Measurements from ENCODE around the gene ATXN2. TPM values are rescaled to one million over a fixed set of nuclear protein-coding genes. Genes with fewer than 3 reads are reported as not detected.

ATXN2 gene
- total and polyA plus RNA-seq, 2 experiments from 2014 or later = 19.2 to 56.4 TPM

GRCh38 chr12:111580737-111581136 lies 18.4 kb downstream of the ATXN2 start:
- no peak overlapping the region for H2AFZ ChIP-seq
- no peak overlapping the region for H3K4me3 ChIP-seq
- 84 to 85% methylated on average over 7 of the region's 7 CpGs for WGBS, 2 experiments (ENCODE audit: low coverage in 1 of 2, low lambda C conversion rate in 2 of 2, missing lambda C conversion rate in 2 of 2)
- no peaks in the 10 kb centered on the region for H3K9me3 ChIP-seq (ENCODE audit: low read depth)
- H3K36me3 ChIP-seq (ENCODE audit: low read depth) = no peaks in the 10 kb centered on the region
- H3K27me3 ChIP-seq (replicated peaks; ENCODE audit: insufficient read depth) = no peaks in the 10 kb centered on the region
- H3K9ac ChIP-seq = no peak overlapping the region
- no peak for DNase-seq
- H3K79me2 ChIP-seq (ENCODE audit: insufficient read depth) = peaks cover 99% of the 10 kb centered on the region
- H3K9me2 ChIP-seq (ENCODE audit: insufficient read depth) = no peaks in the 10 kb centered on the region
- H3K4me2 ChIP-seq (ENCODE audit: unreplicated experiment) = no peak overlapping the region
- in situ Hi-C loops (cut with MboI) = no loop called here
- TF ChIP-seq EZH2phosphoT487 (IDR thresholded peaks at IDR 0.05; ENCODE audit: insufficient read depth, low read depth) (no peak), EZH2 (IDR thresholded peaks at IDR 0.05; ENCODE audit: insufficient read depth, poor library complexity, severe bottlenecking) (no peak)
- peaks cover 19% of the 10 kb centered on the region for H3F3A ChIP-seq (ENCODE audit: insufficient read depth)
- peaks cover 23% of the 10 kb centered on the region; the same call in 1 of the 2 replicates for H4K20me1 ChIP-seq (ENCODE audit: insufficient read depth)
- peaks cover 15% of the 10 kb centered on the region for H3K4me1 ChIP-seq (ENCODE audit: insufficient read depth)
- H3K27ac ChIP-seq = no peak overlapping the region

DNA sequence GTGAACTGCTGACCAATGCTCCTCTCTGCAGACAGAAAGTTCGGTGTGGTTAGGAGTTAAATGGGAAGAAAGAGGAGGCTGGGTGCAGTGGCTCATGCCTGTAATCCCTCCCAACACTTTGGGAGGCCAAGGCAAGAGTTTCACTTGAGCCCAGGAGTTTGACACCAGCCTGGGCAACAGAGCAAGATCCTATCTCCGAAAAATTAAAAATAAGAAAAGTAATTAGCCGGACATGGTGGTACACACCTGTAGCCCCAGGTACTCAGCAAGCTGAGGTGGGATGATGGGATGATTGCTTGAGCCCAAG lies 19.0 kb downstream of the ATXN2 start:
- in situ Hi-C loops (cut with MboI) = no loop called here
- WGBS, 2 experiments (ENCODE audit: low coverage in 1 of 2, low lambda C conversion rate in 2 of 2, missing lambda C conversion rate in 2 of 2) = 80 to 90% methylated on average over 3 of the region's 3 CpGs

DNA sequence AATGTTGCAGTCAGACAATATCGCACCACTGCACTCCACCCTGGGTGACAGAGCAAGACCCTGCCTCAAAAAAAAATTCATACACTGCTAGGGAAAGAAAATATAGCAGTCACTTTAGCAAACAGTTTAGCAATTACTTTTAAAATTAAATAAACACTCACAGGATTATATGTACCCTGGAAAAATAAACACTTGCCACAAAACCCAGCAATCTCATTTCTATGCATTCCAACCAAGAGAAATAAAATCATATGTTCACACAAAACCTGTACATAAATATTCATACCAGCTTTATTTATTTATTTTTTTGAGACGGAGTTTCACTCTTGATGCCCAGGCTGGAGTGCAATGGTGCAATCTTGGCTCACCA lies 20.2 kb downstream of the ATXN2 start:
- Histone ChIP-seq H3K4me3 (no peak overlapping the region), H3K9me3 (ENCODE audit: low read depth) (no peaks in the 10 kb centered on the region), H3K27me3 (replicated peaks; ENCODE audit: insufficient read depth) (no peaks in the 10 kb centered on the region), H3K9ac (no peak overlapping the region), H2AFZ (no peak overlapping the region), H3K4me2 (ENCODE audit: unreplicated experiment) (no peak overlapping the region), H3K36me3 (ENCODE audit: low read depth) (no peaks in the 10 kb centered on the region), H3K4me1 (ENCODE audit: insufficient read depth) (peaks cover 15% of the 10 kb centered on the region), H3K27ac (peak overlapping the region; percentile 8; the same call in 1 of the 2 replicates), H3F3A (ENCODE audit: insufficient read depth) (peaks cover 19% of the 10 kb centered on the region), H4K20me1 (ENCODE audit: insufficient read depth) (peaks cover 23% of the 10 kb centered on the region; the same call in 1 of the 2 replicates), H3K9me2 (ENCODE audit: insufficient read depth) (no peaks in the 10 kb centered on the region), H3K79me2 (ENCODE audit: insufficient read depth) (peaks cover 99% of the 10 kb centered on the region)
- in situ Hi-C loops (cut with MboI) = no loop called here
- WGBS, 2 experiments (ENCODE audit: low coverage in 1 of 2, low lambda C conversion rate in 2 of 2, missing lambda C conversion rate in 2 of 2) = 96 to 100% methylated on average over 2 of the region's 2 CpGs
- no peak for TF ChIP-seq EZH2phosphoT487 (IDR thresholded peaks at IDR 0.05; ENCODE audit: insufficient read depth, low read depth)
- no peak for DNase-seq

More for the DNA sequence above, 19.0 kb downstream of the ATXN2 start:
- DNase-seq = no peak
- Histone ChIP-seq H3K9me3 (ENCODE audit: low read depth) (no peaks in the 10 kb centered on the region), H4K20me1 (ENCODE audit: insufficient read depth) (peaks cover 23% of the 10 kb centered on the region; the same call in 1 of the 2 replicates), H3K9me2 (ENCODE audit: insufficient read depth) (no peaks in the 10 kb centered on the region), H3K27me3 (replicated peaks; ENCODE audit: insufficient read depth) (no peaks in the 10 kb centered on the region), H3K9ac (no peak overlapping the region), H3K4me3 (no peak overlapping the region), H3K27ac (no peak overlapping the region), H3F3A (ENCODE audit: insufficient read depth) (peaks cover 19% of the 10 kb centered on the region), H3K79me2 (ENCODE audit: insufficient read depth) (peaks cover 99% of the 10 kb centered on the region), H3K36me3 (ENCODE audit: low read depth) (no peaks in the 10 kb centered on the region), H3K4me2 (ENCODE audit: unreplicated experiment) (no peak overlapping the region), H2AFZ (no peak overlapping the region), H3K4me1 (ENCODE audit: insufficient read depth) (peaks cover 15% of the 10 kb centered on the region)
- TF ChIP-seq EZH2phosphoT487 (IDR thresholded peaks at IDR 0.05; ENCODE audit: insufficient read depth, low read depth) = no peak
- TF ChIP-seq EZH2 (IDR thresholded peaks at IDR 0.05; ENCODE audit: insufficient read depth, poor library complexity, severe bottlenecking) = no peak

DNA sequence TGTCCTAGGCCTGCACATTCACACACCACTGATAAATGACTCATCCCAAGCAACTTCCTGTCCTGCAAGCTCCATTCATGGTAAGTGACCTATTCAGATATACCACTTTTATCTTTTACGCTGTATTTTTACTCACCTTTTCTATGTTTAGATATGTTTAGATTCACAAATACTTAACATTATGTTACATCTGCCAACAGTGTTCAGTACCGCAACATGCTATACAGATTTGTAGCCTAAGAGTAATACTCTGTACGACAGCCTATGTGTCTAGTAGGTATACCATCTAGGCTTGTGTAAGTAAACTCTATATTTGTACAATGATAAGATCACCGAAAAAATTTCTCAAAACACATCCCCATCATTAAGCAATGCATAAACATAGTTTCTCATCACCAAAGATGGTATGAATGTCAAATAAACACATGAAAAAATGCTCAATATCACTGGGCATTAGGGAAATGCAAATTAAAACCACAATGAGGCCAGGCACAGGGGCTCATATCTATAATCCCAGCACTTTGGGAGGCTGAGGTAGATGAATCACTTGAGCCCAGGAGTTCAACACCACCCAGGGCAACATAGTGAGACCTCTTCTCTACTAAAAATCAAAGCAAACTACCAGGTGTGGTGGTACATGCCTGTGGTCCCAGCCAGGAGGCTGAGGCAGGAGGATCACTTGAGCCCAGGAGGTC lies 20.7 kb downstream of the ATXN2 start:
- H3K4me1 ChIP-seq (ENCODE audit: insufficient read depth) = peaks cover 15% of the 10 kb centered on the region
- H3K27ac ChIP-seq = peak overlapping the region; percentile 8
- H3K9me3 ChIP-seq (ENCODE audit: low read depth) = no peaks in the 10 kb centered on the region
- peaks cover 99% of the 10 kb centered on the region for H3K79me2 ChIP-seq (ENCODE audit: insufficient read depth)
- no peaks in the 10 kb centered on the region for H3K9me2 ChIP-seq (ENCODE audit: insufficient read depth)
- H3K27me3 ChIP-seq (replicated peaks; ENCODE audit: insufficient read depth) = no peaks in the 10 kb centered on the region
- H2AFZ ChIP-seq = no peak overlapping the region
- H3K36me3 ChIP-seq (ENCODE audit: low read depth) = no peaks in the 10 kb centered on the region
- H3F3A ChIP-seq (ENCODE audit: insufficient read depth) = peaks cover 19% of the 10 kb centered on the region
- 74 to 83% methylated on average over 4 of the region's 4 CpGs for WGBS, 2 experiments (ENCODE audit: low coverage in 1 of 2, low lambda C conversion rate in 2 of 2, missing lambda C conversion rate in 2 of 2)
- DNase-seq = peak; percentile 83
- in situ Hi-C loops (cut with MboI) = no loop called here
- no peak overlapping the region for H3K9ac ChIP-seq
- H3K4me2 ChIP-seq (ENCODE audit: unreplicated experiment) = peak overlapping the region; percentile 10
- H4K20me1 ChIP-seq (ENCODE audit: insufficient read depth) = peaks cover 22% of the 10 kb centered on the region; the same call in 1 of the 2 replicates
- H3K4me3 ChIP-seq = no peak overlapping the region
- no peak for TF ChIP-seq EZH2 (IDR thresholded peaks at IDR 0.05; ENCODE audit: insufficient read depth, poor library complexity, severe bottlenecking)
- no peak for TF ChIP-seq EZH2phosphoT487 (IDR thresholded peaks at IDR 0.05; ENCODE audit: insufficient read depth, low read depth)
